GM19328 (cell line): ENCODE data around the gene SUGCT.
"Not testable (repeated sequence)": the region's sequence is repeated elsewhere in the genome, so short reads cannot be mapped to it uniquely, and the experiment has no call there.

Experiments used
- ATAC-seq: cut with Tn5 transposase; IDR thresholded peaks from one replicate; pipeline ENCODE4 v1.9.1; 2021; ENCODE audit warnings: mild to moderate bottlenecking, moderate library complexity; ENCODE audit not compliant: unreplicated experiment

The SUGCT gene

DNA sequence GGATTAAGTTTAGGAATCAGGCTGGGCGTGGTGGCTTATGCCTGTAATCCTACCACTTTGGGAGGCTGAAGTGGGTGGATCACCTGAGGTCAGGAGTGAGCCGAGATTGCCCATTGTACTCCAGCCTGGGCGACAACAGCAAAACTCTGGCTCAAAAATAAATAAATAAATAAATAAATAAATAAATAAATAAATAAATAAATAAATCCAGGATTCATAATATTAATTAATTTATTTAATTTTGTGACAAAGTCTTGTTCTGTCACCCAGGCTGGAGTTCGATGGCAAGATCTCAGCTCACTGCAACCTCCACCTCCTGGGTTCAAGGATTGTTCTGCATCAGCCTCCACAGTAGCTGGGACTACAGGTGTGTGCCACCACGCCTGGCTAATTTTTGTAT, 4.2 kb downstream of the SUGCT start:
- no peak for ATAC-seq

DNA sequence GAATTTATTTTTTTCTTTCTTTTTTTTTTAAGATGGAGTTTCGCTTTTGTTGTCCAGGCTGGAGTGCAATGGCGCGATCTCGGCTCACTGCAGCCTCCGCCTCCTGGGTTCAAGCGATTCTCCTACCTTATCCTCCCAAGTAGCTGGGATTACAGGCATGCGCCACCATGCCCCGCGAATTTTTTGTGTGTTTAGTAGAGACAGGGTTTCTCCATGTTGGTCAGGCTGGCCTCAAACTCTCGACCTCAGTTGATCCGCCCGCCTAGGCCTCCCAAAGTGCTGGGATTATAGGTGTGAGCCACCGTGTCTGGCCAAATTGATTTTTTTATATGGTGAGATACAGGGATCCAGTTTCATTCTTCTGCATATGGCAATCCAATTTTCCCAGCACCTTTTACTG, 5.1 kb downstream of the SUGCT start:
- ATAC-seq = not testable (repeated sequence)

DNA sequence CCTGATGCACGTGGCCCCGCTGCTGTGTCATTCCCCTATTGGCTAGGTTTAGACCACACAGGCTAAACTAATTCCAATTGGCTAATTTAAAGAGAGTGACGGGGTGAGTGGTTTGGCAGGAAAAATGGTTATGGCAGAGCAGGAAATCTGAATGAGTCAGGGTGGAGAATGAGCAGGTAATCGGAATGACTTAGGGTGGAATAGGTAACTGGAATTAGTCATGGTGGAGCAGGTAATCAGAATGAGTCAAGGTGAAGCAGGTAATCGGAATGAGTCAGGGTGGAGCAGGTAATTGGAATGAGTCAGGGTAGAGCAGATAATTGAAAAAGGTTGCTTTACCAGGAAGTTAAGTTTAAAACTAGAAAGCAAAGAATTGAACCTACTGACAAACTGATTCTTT, 7.1 kb downstream of the SUGCT start:
- not testable (repeated sequence) for ATAC-seq

DNA sequence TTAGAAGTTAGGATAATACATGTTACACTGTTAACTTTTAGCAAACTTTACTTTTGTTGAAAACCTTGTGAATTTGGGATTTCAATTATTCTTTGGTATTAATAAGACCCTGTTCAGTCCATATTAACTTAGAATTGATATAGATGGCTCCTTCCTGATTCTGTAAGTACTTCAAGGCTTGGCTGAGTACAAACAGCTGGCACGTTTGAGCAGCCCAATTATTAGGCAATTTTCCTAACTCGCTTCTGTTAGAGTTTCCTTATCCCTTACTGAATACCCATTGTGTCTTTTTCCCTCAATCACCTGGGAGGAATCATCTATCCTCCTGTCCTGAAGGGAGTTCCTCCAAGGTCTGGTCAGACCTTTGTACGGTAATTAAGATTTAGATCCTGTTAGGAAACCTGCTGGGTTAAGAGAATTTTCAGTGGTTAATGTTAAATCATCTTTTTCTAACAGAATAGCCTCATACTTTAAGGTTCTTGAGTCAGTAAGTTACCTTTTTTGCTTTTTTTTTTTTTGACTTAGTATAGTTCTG, 10.9 kb downstream of the SUGCT start:
- ATAC-seq = not testable (repeated sequence)

DNA sequence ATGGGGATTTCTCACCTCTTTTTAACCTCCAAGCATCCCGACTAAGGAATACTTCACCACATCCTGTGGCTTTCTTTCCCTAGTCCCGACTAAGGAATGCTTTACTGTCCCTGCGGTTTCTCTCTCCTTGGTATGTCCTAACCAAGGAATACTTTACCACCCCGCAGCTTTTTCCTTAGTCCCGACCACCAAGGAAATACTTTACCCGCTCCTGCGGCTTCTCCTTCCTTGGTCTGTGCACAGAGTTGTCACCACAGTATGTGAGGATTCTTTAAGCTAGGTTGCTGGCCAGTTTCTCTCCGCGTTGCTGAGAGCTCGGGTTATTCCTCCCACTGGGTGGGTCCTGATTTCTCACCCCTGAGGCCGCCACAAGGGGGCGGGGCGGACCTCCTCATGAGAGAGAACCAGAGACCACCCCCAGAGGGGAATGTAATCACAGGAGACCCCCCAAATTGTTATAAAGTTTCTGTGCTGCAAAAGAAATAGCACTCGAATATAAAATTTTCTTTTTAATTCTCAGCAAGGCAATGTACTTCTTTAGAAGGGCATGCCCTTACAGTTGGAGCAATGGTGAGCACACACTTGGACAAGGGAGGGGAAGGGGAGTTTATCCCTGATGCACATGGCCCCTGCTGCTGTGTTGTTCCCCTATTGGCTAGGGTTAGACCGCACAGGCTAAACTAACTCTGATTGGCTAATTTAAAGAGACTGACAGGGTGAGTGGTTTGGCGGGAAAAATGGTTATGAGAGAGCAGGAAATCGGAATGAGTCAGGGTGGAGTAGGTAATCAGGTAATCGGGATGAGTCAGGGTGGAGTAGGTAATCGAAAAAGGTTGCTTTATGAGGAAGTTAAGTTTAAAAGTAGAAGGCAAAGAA, 12.8 kb downstream of the SUGCT start:
- ATAC-seq = no peak

DNA sequence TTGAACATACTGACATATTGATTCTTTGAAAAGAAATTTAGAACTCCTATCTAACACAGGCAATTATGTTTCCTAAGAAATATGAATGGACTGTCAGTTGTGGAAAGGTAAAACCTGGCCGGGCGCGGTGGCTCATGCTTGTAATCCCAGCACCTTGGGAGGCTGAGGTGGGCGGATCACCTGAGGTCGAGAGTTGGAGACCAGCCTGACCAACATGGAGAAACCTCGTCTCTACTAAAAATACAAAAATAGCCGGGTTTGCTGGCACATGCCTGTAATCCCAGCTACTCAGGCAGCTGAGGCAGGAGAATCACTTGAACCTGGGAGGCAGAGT, 13.4 kb downstream of the SUGCT start:
- ATAC-seq = not testable (repeated sequence)

DNA sequence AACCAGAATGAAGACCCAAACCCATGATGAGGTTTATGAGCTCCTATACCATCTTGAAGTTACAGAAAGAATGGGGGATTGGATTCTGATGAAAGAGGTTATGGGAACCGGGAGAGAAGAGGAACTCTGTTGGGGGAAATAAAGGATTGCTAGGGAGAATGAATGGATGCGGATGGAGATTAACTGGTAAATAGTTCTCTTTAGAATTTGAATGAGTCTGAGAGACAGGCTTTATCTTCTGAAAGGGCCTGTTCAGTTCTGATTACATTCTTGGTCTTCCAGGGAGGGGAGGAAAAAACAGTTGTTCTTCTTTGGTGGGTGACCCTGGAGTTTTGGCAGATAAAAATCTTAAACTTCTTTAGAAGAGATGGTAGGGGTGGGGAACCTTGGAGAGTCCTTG, 13.9 kb downstream of the SUGCT start:
- no peak for ATAC-seq

DNA sequence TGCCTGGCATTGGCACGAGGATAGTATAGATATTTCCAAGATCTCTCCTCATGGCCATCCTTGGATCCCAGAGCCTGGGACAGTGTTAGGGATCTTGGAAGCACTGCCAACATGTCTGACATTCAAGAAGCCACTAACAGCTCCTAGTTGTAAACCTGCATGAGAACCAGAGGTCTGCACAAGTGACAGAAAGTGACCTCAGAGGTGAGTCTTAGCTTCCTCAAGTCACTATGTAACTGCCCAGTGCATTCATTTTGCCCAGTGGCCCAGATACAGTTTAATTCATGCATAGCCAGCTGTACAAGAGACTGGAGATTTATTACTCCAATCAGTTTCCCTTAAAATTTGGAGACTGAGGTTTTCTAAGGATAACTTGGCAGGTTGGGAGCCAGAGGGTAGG, 16.7 kb downstream of the SUGCT start:
- no peak for ATAC-seq

DNA sequence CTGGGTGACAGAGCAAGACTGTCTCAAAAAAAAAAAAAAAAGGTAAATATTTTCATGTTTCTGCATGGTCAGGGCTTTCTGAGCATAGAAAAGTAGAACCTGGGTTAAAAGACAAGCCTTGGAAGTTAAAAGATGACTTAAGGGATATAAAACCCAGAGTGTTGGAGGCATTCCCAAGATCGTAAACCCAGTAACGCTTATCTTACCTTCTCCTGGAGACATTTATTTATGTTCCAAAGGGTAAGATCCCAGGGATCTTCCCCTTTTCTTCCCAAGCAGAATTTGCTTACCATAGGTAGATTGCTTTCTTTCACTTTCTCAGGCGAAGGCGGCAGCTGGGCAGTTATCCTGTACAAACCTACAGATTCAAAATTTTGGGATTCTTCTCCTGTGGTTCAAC, 22.2 kb downstream of the SUGCT start:
- no peak for ATAC-seq

DNA sequence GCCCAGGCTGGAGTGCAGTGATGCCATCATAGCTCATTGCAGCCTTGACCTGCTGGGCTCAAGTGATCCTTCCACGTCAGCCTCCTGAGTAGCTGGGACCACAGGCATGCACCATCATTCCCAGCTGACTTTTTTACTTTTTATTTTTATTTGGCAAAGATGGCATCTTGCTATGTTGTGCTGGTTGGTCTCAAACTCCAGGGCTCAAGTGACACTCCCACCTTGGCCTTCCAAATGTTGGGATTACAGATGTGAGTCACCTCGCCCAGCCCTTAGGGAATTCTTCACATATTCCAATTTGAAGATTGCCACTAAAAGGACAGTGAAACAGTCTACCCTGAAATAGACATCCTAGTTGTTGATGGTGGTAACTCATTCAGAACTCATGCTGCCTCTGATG, 27.7 kb downstream of the SUGCT start:
- no peak for ATAC-seq

DNA sequence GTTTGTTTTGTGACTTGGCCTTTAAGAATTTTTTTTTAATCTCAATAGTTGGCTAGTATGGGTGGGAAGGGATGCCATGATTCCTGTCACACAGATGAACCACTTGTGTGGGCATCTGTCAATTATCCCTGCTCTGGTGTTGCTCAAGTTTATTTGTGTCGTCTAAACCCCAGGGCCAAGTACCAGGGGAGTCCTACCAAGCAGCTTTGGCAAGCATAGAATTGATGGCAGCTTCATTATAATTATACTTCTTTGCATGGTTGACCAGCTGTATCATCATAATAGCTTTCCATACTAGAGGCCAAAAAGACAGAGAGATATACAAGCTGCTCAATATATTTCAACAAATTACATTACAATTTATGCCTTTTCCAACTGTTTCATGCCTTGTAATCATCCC, 30.4 kb downstream of the SUGCT start:
- ATAC-seq = no peak

DNA sequence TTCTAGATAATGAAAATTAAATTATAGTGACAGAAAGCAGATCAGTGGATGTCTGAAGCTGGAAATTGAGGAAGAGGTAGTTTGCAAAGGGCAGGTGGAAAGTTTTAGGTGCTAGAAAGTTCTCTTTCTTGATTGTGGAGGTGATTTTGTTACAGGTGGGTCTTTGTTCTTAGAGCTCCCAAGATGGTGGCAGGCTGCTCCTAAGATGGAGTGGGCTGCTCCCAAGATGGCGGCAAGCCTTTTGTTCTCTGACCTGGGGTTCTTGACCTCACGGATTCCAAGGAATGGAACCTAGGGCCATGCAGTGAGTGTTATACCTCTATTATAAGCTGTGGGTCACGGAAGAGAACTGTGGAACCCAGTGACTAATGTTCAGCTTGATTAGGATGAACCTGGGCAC, 32.5 kb downstream of the SUGCT start:
- ATAC-seq = no peak

DNA sequence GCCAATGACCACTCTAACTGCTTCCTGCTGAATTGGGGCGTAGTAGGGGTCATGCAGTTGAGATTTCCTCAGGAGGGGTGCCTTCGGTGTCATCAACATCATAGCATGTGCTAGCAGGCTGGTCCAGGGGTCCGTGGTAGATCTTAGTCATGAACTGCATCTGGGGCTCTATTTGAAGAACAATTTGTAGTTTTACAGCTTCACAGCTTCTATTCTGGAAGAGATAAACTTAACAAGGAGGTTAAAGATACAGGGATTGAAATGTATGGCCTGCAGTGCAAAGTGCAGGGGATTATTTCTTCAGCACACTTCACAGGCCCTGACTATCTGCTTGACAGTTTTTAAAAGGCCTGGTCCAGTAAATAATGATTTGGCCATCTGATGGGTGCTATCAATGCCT, 33.5 kb downstream of the SUGCT start:
- ATAC-seq = not testable (repeated sequence)

DNA sequence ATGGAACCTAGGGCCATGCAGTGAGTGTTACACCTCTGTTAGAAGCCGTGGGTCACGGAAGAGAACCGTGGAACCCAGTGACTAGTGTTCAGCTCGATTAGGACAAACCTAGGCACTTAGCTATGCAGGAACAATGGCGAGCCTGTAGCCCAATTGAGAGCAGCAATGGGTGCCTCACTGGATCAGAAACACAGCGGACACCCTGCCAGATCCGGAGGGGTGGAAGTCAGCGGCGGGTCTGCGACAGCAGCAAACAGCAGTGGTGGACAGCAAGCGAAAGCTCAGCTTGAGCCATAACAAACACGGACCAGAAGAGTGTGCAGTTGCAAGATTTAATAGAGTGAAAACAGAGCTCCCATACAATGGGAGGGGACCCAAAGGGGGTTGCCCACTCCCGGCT, 38.3 kb downstream of the SUGCT start:
- ATAC-seq = not testable (repeated sequence)

DNA sequence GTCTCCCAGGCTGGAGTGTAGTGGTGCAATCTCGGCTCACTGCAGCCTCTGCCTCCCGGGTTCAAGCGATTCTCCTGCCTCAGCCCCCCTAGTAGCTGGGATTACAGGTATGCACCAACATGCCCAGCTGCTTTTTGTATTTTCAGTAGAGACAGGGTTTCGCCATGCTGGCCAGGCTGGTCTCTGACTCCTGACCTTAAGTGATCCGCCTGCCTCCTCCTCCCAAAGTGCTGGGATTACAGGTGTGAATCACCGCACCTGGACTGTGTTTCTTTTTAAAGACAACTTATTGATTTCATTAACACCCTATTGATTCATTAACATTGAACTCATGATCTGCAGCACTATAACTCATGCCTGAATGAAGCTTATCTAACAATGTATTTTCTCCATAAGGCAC, 40.5 kb downstream of the SUGCT start:
- ATAC-seq = not testable (repeated sequence)

DNA sequence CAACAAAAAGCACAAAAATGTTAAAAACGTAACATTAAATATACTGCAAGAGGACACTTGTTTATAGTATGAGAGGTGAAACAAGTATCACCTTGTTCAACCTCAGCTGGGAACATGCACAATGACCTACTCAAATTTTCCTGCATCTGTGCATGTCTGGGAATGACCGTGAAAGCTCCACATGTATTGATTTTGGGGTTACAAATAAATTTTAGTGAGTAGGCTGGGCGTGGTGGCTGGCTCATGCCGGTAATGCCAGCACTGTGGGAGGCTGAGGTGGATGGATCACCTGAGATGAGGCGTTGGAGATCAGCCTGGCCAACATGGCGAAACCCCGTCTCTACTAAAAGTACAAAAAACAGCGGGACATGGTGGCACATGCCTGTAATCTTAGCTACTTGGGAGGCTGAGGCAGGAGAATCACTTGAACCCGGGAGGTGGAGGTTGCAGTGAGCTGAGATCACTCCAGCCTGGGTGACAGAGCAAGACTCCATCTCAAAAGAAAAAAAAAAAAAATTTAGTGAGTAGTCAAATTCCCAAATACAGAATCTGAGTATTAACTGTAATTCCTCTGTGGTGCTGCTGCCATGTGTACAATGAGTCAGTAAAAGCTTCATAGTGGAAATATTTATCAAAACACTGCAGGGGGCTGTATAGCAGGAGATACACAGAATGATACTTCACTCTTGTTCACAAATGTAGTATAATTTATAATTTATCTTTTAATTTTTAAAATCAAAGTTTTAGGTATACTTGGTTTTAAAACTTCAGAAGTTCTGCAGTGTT, 41.1 kb downstream of the SUGCT start:
- ATAC-seq = no peak

DNA sequence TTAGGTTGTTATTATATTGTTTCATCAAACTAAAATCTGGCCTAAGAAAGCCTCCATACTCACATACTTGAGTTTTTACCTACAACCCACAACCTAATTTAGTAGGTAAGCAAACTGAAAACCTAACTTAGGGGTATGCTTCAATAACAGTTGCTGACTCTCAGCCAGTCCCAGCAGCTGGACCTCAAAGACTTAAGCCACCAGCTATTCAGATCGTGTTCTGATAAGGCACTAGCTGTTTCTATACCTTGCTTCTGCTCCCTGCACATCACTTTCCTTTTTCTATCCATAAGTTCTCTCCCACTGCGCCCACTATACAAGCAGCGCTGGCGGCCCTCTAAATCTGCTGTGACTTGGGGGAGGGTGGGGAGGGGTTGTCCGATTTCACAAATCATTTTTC, 42.3 kb downstream of the SUGCT start:
- ATAC-seq = no peak

DNA sequence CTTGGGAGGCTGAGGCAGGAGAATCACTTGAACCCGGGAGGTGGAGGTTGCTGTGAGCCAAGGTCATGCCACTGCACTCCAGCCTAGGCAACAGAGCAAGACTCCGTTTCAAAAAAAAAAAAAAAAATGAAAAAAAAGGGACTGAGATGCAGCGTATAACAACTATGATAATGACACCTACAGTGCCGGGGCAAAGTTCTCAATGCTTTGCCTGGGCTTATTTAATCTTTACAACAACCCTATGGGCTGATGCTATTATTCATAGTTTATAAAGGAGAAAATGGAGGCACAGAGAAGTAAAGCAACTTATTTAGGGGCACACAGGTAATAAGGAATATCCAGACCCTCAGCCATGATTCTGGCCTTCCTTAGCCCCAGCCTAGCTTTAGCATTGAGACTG, 47.6 kb downstream of the SUGCT start:
- no peak for ATAC-seq

DNA sequence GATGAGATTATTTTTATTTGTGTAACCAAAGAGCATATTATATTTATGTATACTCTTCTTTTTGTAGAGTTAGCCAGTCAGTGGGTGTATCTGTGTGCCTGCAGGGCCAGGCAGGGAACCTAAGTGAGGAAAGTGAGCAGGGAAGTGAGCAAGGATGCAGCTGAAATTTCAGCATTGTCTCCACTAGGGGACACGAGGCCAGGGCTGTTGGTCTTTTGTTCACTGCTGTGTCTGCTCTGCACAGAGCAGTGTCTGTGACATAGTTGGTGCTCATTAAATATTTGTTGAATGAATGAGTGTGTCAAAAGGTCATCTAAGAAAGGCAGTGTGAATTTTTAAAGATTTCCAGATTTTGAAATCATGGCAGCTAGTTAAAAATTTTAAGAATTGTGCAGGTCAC, 51.8 kb downstream of the SUGCT start:
- no peak for ATAC-seq

DNA sequence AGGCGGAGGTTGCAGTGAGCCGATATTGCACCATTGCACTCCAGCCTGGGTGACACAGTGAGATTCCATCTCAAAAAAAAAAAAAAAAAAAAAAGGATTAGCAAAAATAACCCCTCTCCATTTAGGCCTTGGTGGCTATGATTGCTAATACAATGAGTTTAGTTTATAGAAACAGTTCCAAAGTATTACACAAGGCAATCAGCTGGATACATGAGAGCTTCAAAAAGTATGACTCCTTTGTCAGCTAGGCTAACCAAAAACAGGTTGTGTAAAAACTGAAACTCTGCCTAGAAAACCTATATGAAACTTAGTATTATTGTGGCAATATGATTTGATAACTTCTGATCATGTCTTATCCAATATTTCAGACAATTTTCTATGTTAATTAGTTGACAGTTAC, 57.2 kb downstream of the SUGCT start:
- ATAC-seq = no peak

DNA sequence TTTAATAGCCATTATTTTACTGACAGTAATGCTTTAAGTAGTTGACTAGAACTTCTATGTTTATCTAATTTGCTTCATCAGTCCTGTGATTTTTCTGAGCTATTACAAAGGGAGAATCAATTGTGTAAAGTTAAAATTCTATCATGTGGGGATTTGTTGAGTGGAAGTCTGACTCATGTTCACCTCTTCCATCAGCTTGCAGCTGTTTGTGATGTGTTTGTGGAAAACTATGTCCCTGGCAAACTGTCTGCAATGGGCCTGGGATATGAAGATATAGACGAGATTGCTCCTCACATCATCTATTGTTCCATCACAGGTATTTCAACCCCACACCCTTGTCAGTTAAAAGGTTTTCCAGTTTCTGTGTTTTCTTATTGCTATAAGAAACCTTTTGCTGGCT, 59.9 kb downstream of the SUGCT start:
- no peak for ATAC-seq

DNA sequence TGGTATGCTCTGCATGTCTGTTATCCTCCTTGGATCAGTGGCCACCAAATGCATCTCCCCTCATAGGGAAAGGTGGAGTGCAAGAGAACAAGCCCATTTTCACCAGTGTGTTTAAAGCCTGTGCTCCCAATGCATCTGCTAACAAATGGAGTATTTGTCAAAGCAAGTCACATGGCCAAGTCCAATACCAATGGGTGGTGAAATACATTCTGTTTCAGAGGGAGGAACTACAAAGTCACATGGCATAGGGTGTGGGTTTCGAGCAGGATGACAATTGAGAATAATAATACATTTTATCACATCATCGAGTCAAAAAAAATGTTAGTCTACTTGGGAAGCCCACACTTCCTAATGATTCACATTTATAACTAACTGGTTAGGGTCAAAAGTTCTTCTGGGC, 62.7 kb downstream of the SUGCT start:
- no peak for ATAC-seq
